Smooth muscle cell (in vitro differentiated cells): ENCODE results near the gene DSG4. TPM values are rescaled to one million over a fixed set of nuclear protein-coding genes. Genes with fewer than 3 reads are reported as not detected.

Source experiments
- DNase-seq: peaks from one replicate; lab custom pipeline; 2025; ENCODE audit not compliant: unreplicated experiment; lab: John Stamatoyannopoulos, UW
- H2AFZ ChIP-seq: fragments of 200-600 bp; sonication (generic); 2 replicates; pipeline ENCODE4 v1.6.0; 2016; ENCODE audit warnings: antibody characterized with exemption, low read depth, mild to moderate bottlenecking
- H3F3A ChIP-seq: fragments of 200-600 bp; sonication (generic); 2 replicates; pipeline ENCODE4 v1.6.0; 2017; ENCODE audit warnings: antibody characterized with exemption, low read depth
- H3K27ac ChIP-seq: fragments of 200-600 bp; sonication (generic); 2 replicates; pipeline ENCODE4 v1.5.1; 2016; ENCODE audit warnings: low read depth, mild to moderate bottlenecking
- H3K27me3 ChIP-seq: fragments of 200-600 bp; sonication (generic); 2 replicates; pipeline ENCODE4 v1.6.1; 2016; ENCODE audit warnings: low read depth, mild to moderate bottlenecking
- H3K36me3 ChIP-seq: fragments of 200-600 bp; sonication (generic); 2 replicates; pipeline ENCODE4 v1.5.1; 2016; ENCODE audit warnings: low read depth
- H3K4me1 ChIP-seq: fragments of 200-600 bp; sonication (generic); 2 replicates; pipeline ENCODE4 v1.5.1; 2016; ENCODE audit warnings: low read depth
- H3K4me2 ChIP-seq: fragments of 200-600 bp; sonication (generic); 2 replicates; pipeline ENCODE4 v1.6.0; 2016; ENCODE audit warnings: mild to moderate bottlenecking
- H3K4me3 ChIP-seq: fragments of 200-600 bp; sonication (generic); 2 replicates; pipeline ENCODE4 v1.5.1; 2016; ENCODE audit warnings: mild to moderate bottlenecking
- H3K79me2 ChIP-seq: fragments of 200-600 bp; sonication (generic); 2 replicates; pipeline ENCODE4 v1.6.0; 2016; ENCODE audit warnings: low read depth, mild to moderate bottlenecking
- H3K9ac ChIP-seq: fragments of 200-600 bp; sonication (generic); 2 replicates; pipeline ENCODE4 v1.6.0; 2016; ENCODE audit warnings: low read depth
- H3K9me3 ChIP-seq: fragments of 200-600 bp; sonication (generic); replicated peaks from 2 replicates; pipeline ENCODE4 v1.5.1; 2016; ENCODE audit warnings: low read depth
- H4K20me1 ChIP-seq: fragments of 200-600 bp; sonication (generic); 2 replicates; pipeline ENCODE4 v1.6.0; 2016; ENCODE audit warnings: low read depth
- CTCF ChIP-seq: fragments of 200-600 bp; sonication (generic); IDR thresholded peaks from 2 replicates; pipeline ENCODE4 v1.5.1; 2017; ENCODE audit warnings: borderline replicate concordance, mild to moderate bottlenecking, antibody characterized with exemption; ENCODE audit not compliant: insufficient read depth, poor library complexity, severe bottlenecking
- WGBS: methylation state at CpG from one replicate; pipeline ENCODE4 v1.1.7; 2016; ENCODE audit warnings: low lambda C conversion rate; 5-methylcytosine and 5-hydroxymethylcytosine counted together
- polyA plus RNA-seq: library from polyadenylated mRNA; unstranded; fragments of >200 nt; fragmentation: Nextera tagmentation; extraction: Ambion mirVana; gene quantifications from 2 replicates; pipeline ENCODE4 v1.2.1, GENCODE V29; 2016
- total RNA-seq: library from RNA; depleted of rRNA; stranded (reverse); fragments of >200 nt; gene quantifications from 2 replicates; pipeline ENCODE4 v1.2.3, GENCODE V29; 2014

The DSG4 gene
- total and polyA plus RNA-seq, 2 experiments from 2014 or later: 0.94 TPM; not detected in 1

GRCh38 chr18:31386741-31387140 lies 10.2 kb downstream of the DSG4 start:
- no peaks in the 10 kb centered on the region for H3F3A ChIP-seq
- H3K4me3 ChIP-seq: no peak overlapping the region
- 82% methylated on average over 6 of the region's 6 CpGs for WGBS
- H3K36me3 ChIP-seq: no peaks in the 10 kb centered on the region
- no peak overlapping the region for H3K27ac ChIP-seq
- H4K20me1 ChIP-seq: no peaks in the 10 kb centered on the region
- no peak for TF ChIP-seq CTCF
- no peak overlapping the region for H3K9ac ChIP-seq
- no peak overlapping the region for H2AFZ ChIP-seq
- H3K4me1 ChIP-seq: no peaks in the 10 kb centered on the region
- no peaks in the 10 kb centered on the region for H3K9me3 ChIP-seq
- H3K27me3 ChIP-seq: no peaks in the 10 kb centered on the region
- DNase-seq: no peak
- H3K4me2 ChIP-seq: no peak overlapping the region
- H3K79me2 ChIP-seq: no peaks in the 10 kb centered on the region

- H3K27ac ChIP-seq: no peak overlapping the region
- no peaks in the 10 kb centered on the region for H3K36me3 ChIP-seq
- H3K4me1 ChIP-seq: peaks cover 6% of the 10 kb centered on the region
- H3K9ac ChIP-seq: no peak overlapping the region
- no peak overlapping the region for H2AFZ ChIP-seq
- H3K9me3 ChIP-seq: no peaks in the 10 kb centered on the region
- no peak for DNase-seq
- H3F3A ChIP-seq: no peaks in the 10 kb centered on the region
- no peak overlapping the region for H3K4me3 ChIP-seq
- H4K20me1 ChIP-seq: no peaks in the 10 kb centered on the region
- no peaks in the 10 kb centered on the region for H3K79me2 ChIP-seq
- 83% methylated on average over 3 of the region's 3 CpGs for WGBS
- no peaks in the 10 kb centered on the region for H3K27me3 ChIP-seq
- no peak for TF ChIP-seq CTCF
- H3K4me2 ChIP-seq: no peak overlapping the region
Measured at GRCh38 chr18:31393286-31393685, 16.7 kb downstream of the DSG4 start.

GRCh38 chr18:31396796-31397612 lies 20.4 kb downstream of the DSG4 start:
- no peaks in the 10 kb centered on the region for H3K36me3 ChIP-seq
- no peak for DNase-seq
- H3K79me2 ChIP-seq: no peaks in the 10 kb centered on the region
- H3K27ac ChIP-seq: peak overlapping the region; percentile 24
- no peak overlapping the region for H3K9ac ChIP-seq
- no peaks in the 10 kb centered on the region for H3K27me3 ChIP-seq
- no peak overlapping the region for H2AFZ ChIP-seq
- WGBS: 58% methylated on average over 6 of the region's 6 CpGs
- no peak overlapping the region for H3K4me3 ChIP-seq
- no peaks in the 10 kb centered on the region for H4K20me1 ChIP-seq
- no peak overlapping the region for H3K4me2 ChIP-seq
- no peaks in the 10 kb centered on the region for H3K9me3 ChIP-seq
- no peak for TF ChIP-seq CTCF
- H3F3A ChIP-seq: peaks cover 6% of the 10 kb centered on the region
- H3K4me1 ChIP-seq: peaks cover 17% of the 10 kb centered on the region

GRCh38 chr18:31398191-31398590 lies 21.6 kb downstream of the DSG4 start:
- Histone ChIP-seq H2AFZ (no peak overlapping the region), H3F3A (peaks cover 6% of the 10 kb centered on the region), H4K20me1 (no peaks in the 10 kb centered on the region), H3K36me3 (no peaks in the 10 kb centered on the region), H3K4me2 (peak overlapping the region; percentile 46), H3K79me2 (no peaks in the 10 kb centered on the region), H3K9me3 (no peaks in the 10 kb centered on the region), H3K27ac (peak overlapping the region; percentile 57), H3K4me3 (no peak overlapping the region), H3K4me1 (peaks cover 10% of the 10 kb centered on the region), H3K27me3 (no peaks in the 10 kb centered on the region), H3K9ac (no peak overlapping the region)
- 42% methylated on average over 2 of the region's 2 CpGs for WGBS
- TF ChIP-seq CTCF: no peak
- no peak for DNase-seq
